Transverse colon (tissue), 4 donors: Measurements from ENCODE around the gene ITPR2. TPM values are rescaled to one million over a fixed set of nuclear protein-coding genes. Genes with fewer than 3 reads are reported as not detected.

Source experiments
- DNase-seq: peaks from one replicate; pipeline ENCODE4 v3.0.0-alpha.2; 2019
- H3K27ac ChIP-seq, 4 donors: fragments of 200-600 bp; sonication (generic); 2 replicates each; pipeline ENCODE4 v1.5.1; 2016 to 2018; ENCODE audit warnings: inconsistent platforms in 4 of 4
- H3K27me3 ChIP-seq: fragments of 200-600 bp; sonication (generic); 2 replicates; pipeline ENCODE4 v1.5.1; 2017; ENCODE audit warnings: inconsistent platforms
- H3K36me3 ChIP-seq, 4 donors: fragments of 200-600 bp; sonication (generic); 2 replicates each; pipeline ENCODE4 v1.5.1; 2017 to 2019; ENCODE audit warnings: inconsistent platforms in 4 of 4
- H3K4me1 ChIP-seq, 4 donors: fragments of 200-600 bp; sonication (generic); 2 replicates each; pipeline ENCODE4 v1.5.1; 2017 to 2020; ENCODE audit warnings: inconsistent platforms in 4 of 4
- H3K4me3 ChIP-seq, 4 donors: fragments of 200-600 bp; sonication (generic); 1 replicate in 1 of 4; 2 replicates in 3 of 4; pipeline versions ENCODE4 v1.5.1 to v1.6.1; 2017 to 2019; ENCODE audit warnings: inconsistent platforms in 4 of 4
- H3K9me3 ChIP-seq, 2 donors: fragments of 200-600 bp; sonication (generic); 2 replicates each; pipeline ENCODE4 v1.5.1; 2017 to 2019; ENCODE audit warnings: inconsistent platforms in 2 of 2
- CTCF ChIP-seq, 5 experiments: fragments of 200-600 bp in 3 of 5; fragments of 450-650 bp in 2 of 5; sonication (generic) in 3 of 5; IDR thresholded peaks; 1 replicate in 2 of 5; 2 replicates in 3 of 5; pipeline ENCODE4 v1.5.1; 2016 to 2017; ENCODE audit warnings: antibody characterized with exemption in 5 of 5, inconsistent platforms in 3 of 5, mild to moderate bottlenecking in 2 of 5, moderate library complexity in 1 of 5
- EP300 ChIP-seq: sonication (generic); formaldehyde crosslinking; IDR thresholded peaks from one replicate; pipeline ENCODE4 v1.6.1; 2017; ENCODE audit warnings: antibody characterized with exemption, low read depth
- POLR2A ChIP-seq: fragments of 450-650 bp; IDR thresholded peaks from one replicate; pipeline ENCODE4 v1.6.1; 2016; ENCODE audit warnings: antibody characterized with exemption, mild to moderate bottlenecking, moderate library complexity
- POLR2AphosphoS5 ChIP-seq, 3 donors: sonication (generic); formaldehyde crosslinking; IDR thresholded peaks; one replicate each; pipeline ENCODE4 v1.6.1; 2016; ENCODE audit warnings: antibody characterized with exemption in 3 of 3
- WGBS, 2 donors: methylation state at CpG; one replicate each; pipeline ENCODE4 v1.1.5; 2018; ENCODE audit warnings: low coverage in 1 of 2; 5-methylcytosine and 5-hydroxymethylcytosine counted together
- in situ Hi-C, 4 donors: fragments of 200-750 bp; cut with MboI; loops; one replicate each; pipeline versions ENCODE4 v1.15.0 to v1.15.1; 2017; ENCODE audit warnings: low sequenced_read_pairs in 3 of 4, low pct_ligation_motif_present in 1 of 4, low pct_unique_long_range_greater_than_20kb in 1 of 4
- intact Hi-C: fragments of 100-400 bp; cut with DNase I; formaldehyde crosslinking; loops from one replicate; pipeline ENCODE4 v1.15.1; 2023; ENCODE audit warnings: low total_unique reads
- total RNA-seq, 4 donors: library from RNA; depleted of rRNA; stranded (reverse); fragments of >200 nt; gene quantifications; one replicate each; pipeline ENCODE4 v1.1.0, GENCODE V29; 2016

The ITPR2 gene
- total RNA-seq, 4 donors from 2014 or later = 29.8 to 60.5 (median 41.2) TPM

- in situ Hi-C loops = no loop called here
- intact Hi-C loops = no loop called here
- Histone ChIP-seq H3K9me3 (no peaks in the 10 kb centered on the region), H3K4me1 (no peaks in the 10 kb centered on the region), H3K36me3 (peaks cover 0 to 13% (median 0%) of the 10 kb centered on the region in 4 donors), H3K4me3 (no peak overlapping the region), H3K27ac (no peak overlapping the region), H3K27me3 (no peaks in the 10 kb centered on the region)
- TF ChIP-seq POLR2AphosphoS5 (IDR thresholded peaks at IDR 0.05) = no peak
- no peak for TF ChIP-seq POLR2A
- no peak for TF ChIP-seq CTCF (IDR thresholded peaks at IDR 0.05)
- TF ChIP-seq EP300 = no peak
- 92% methylated on average over 4 of the region's 4 CpGs; no CpG with 5 or more reads in 1 of the 2 donors for WGBS, 2 donors
- no peak for DNase-seq
Observed at GRCh38 chr12:26557326-26557725, 275.7 kb downstream of the ITPR2 start.

DNA sequence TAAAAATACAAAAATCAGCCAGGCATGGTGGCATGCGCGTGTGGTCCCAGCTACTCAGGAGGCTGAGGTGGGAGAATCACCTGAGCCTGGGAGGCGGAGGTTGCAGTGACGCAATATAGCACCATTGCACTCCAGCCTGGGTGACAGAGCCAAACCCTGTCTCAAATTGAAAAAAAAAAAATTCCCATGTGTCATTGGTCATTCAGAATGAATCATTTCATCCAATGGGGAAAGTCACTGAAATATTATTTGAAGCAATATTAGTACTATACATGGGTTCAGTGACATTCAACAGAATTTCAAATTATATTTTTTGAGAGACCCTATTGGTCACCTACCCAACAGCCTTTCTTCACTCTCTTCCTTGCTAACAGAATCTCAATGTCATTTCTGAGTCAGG is 276.1 kb downstream of the ITPR2 start:
- Histone ChIP-seq H3K27ac (no peak overlapping the region), H3K9me3 (no peaks in the 10 kb centered on the region), H3K4me3 (no peak overlapping the region), H3K4me1 (no peaks in the 10 kb centered on the region), H3K27me3 (no peaks in the 10 kb centered on the region), H3K36me3 (peaks cover 0 to 13% (median 0%) of the 10 kb centered on the region in 4 donors)
- no peak for TF ChIP-seq POLR2AphosphoS5 (IDR thresholded peaks at IDR 0.05)
- no peak for TF ChIP-seq EP300
- WGBS, 2 donors = 58 to 93% methylated on average over 2 to 4 of the region's 4 CpGs
- in situ Hi-C loops (no loop called here), intact Hi-C loops (no loop called here)
- no peak for DNase-seq

DNA sequence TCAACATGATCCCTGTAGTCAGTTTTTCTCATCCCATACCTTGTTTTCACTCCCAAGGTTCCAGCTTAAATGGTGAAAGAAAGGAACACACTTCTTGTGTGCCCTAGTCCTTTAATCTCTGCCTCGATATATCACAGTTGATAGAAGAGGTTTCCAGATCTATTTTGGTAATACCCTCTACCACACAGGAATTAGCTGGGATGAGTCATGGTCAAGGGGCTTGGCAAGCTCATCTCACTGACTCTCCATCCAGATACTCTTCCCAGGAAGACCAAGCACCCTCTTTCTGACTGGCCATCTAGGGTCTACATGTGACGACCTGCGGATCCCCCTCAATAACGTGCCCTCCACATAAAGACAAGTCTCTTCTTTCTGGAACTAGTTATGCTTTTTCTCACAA is 277.9 kb downstream of the ITPR2 start:
- DNase-seq = no peak
- no peaks in the 10 kb centered on the region for H3K4me1 ChIP-seq
- intact Hi-C loops (no loop called here), in situ Hi-C loops (no loop called here)
- no peaks in the 10 kb centered on the region for H3K9me3 ChIP-seq
- 88 to 93% methylated on average over 4 of the region's 4 CpGs for WGBS, 2 donors
- H3K27ac ChIP-seq = no peak overlapping the region
- no peak for TF ChIP-seq POLR2AphosphoS5 (IDR thresholded peaks at IDR 0.05)
- TF ChIP-seq EP300 = no peak
- TF ChIP-seq POLR2A = no peak
- TF ChIP-seq CTCF (IDR thresholded peaks at IDR 0.05) = no peak
- H3K36me3 ChIP-seq = peaks cover 0 to 13% (median 0%) of the 10 kb centered on the region in 4 donors
- H3K27me3 ChIP-seq = no peaks in the 10 kb centered on the region
- H3K4me3 ChIP-seq = no peak overlapping the region

DNA sequence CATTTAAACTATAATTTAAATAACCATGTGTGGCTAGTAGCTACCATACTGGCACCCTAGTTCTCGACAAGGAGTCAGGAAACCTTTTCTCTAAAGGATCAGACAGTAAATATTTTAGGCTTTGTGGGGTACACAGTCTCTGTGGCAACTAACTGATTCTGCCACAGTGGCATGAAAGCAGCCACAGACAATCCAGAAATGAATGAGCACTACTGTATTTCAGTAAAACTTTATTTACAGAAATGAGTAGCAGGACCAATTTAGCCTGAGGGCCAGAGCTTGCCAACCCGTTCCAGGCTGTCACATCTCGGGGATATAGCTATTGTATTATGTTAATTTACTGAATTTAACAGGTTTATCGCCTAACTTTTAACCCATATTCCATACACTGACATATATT is 278.7 kb downstream of the ITPR2 start:
- no peak for TF ChIP-seq EP300
- TF ChIP-seq POLR2A = no peak
- no peak for TF ChIP-seq CTCF (IDR thresholded peaks at IDR 0.05)
- TF ChIP-seq POLR2AphosphoS5 (IDR thresholded peaks at IDR 0.05) = no peak
- in situ Hi-C loops (no loop called here), intact Hi-C loops (no loop called here)
- Histone ChIP-seq H3K36me3 (peaks cover 0 to 13% (median 0%) of the 10 kb centered on the region in 4 donors), H3K9me3 (no peaks in the 10 kb centered on the region), H3K4me1 (no peaks in the 10 kb centered on the region), H3K27ac (no peak overlapping the region), H3K27me3 (no peaks in the 10 kb centered on the region), H3K4me3 (no peak overlapping the region)
- DNase-seq = no peak
- 74 to 85% methylated on average over 4 of the region's 4 CpGs for WGBS, 2 donors

GRCh38 chr12:26551385-26551784 is 281.6 kb downstream of the ITPR2 start:
- Histone ChIP-seq H3K4me3 (no peak overlapping the region), H3K36me3 (peaks cover 0 to 13% (median 0%) of the 10 kb centered on the region in 4 donors), H3K9me3 (no peaks in the 10 kb centered on the region), H3K4me1 (no peaks in the 10 kb centered on the region), H3K27me3 (no peaks in the 10 kb centered on the region), H3K27ac (no peak overlapping the region)
- intact Hi-C loops = no loop called here
- no peak for DNase-seq
- in situ Hi-C loops = no loop called here
- TF ChIP-seq POLR2AphosphoS5 (IDR thresholded peaks at IDR 0.05) (no peak), CTCF (IDR thresholded peaks at IDR 0.05) (no peak), EP300 (no peak)
- WGBS, 2 donors = 87% methylated on average over 3 of the region's 3 CpGs; no CpG with 5 or more reads in 1 of the 2 donors
